Activated CD8-positive, alpha-beta T cell treated with anti-CD3 and anti-CD28 coated beads for 36 hours (primary cell): ENCODE results near the gene RHEBL1. TPM values are rescaled to one million over a fixed set of nuclear protein-coding genes. Genes with fewer than 3 reads are reported as not detected.
A peak's percentile ranks its signal among the peaks of the same experiment; 100 is the strongest.

Source experiments
- ATAC-seq: fragments of 200-7000 bp; cut with Tn5 transposase; one replicate; pipeline ENCODE4 v1.10.0; 2021; ENCODE audit warnings: mild to moderate bottlenecking, moderate library complexity
- CTCF ChIA-PET: fragments of 350-600 bp; sonication (Branson Sonifier 250); formaldehyde crosslinking; loops from one replicate; lab custom pipeline; 2021; ENCODE audit warnings: antibody characterized with exemption; lab: Charles Lee
- POLR2A ChIA-PET: fragments of 350-600 bp; sonication (Branson Sonifier 250); formaldehyde crosslinking; loops from one replicate; lab custom pipeline; 2021; ENCODE audit warnings: antibody characterized with exemption; lab: Charles Lee
- DNase-seq: peaks from one replicate; pipeline ENCODE4 v3.0.0-alpha.2; 2020
- H3K27ac Mint-ChIP-seq: one replicate; pipeline ENCODE4 v1.8.0; 2021; ENCODE audit warnings: mild to moderate bottlenecking, mixed read lengths
- H3K27me3 Mint-ChIP-seq: one replicate; pipeline ENCODE4 v1.8.0; 2021; ENCODE audit warnings: mixed read lengths
- H3K36me3 Mint-ChIP-seq: one replicate; pipeline ENCODE4 v1.8.0; 2021; ENCODE audit warnings: low read depth, mixed read lengths
- H3K4me1 Mint-ChIP-seq: one replicate; pipeline ENCODE4 v1.8.0; 2021; ENCODE audit warnings: low read depth, mixed read lengths
- H3K4me3 Mint-ChIP-seq: one replicate; pipeline ENCODE4 v1.8.0; 2021; ENCODE audit warnings: mild to moderate bottlenecking, moderate library complexity, mixed read lengths
- H3K9me3 Mint-ChIP-seq: one replicate; pipeline ENCODE4 v1.8.0; 2021; ENCODE audit warnings: mixed read lengths
- CTCF ChIP-seq: fragments of 200-600 bp; IDR thresholded peaks from one replicate; pipeline ENCODE4 v1.8.0; 2022; ENCODE audit warnings: antibody characterized with exemption, mild to moderate bottlenecking
- intact Hi-C: fragments of 100-400 bp; cut with micrococcal nuclease; formaldehyde crosslinking; loops from one replicate; pipeline ENCODE4 v1.10.0; 2022
- total RNA-seq, 2 experiments: library from RNA; stranded (reverse); gene quantifications; one replicate each; pipeline ENCODE4 v1.2.3, GENCODE V29; 2021

Gene RHEBL1
- total RNA-seq, 2 experiments from 2014 or later: 18.5 to 19.8 TPM

- no peak overlapping the region for H3K27ac Mint-ChIP-seq
- CTCF ChIA-PET: interaction anchor here (0.7 to 10.5 kb wide), 27 partner anchors 12 to 383 kb away, joined by 3 to 220 read pairs (median 5); partner anchors contain the start of genes ARF3, LMBR1L, RHEBL1 and TUBA1B
- POLR2A ChIA-PET: interaction anchor here (0.8 to 5.1 kb wide), 4 partner anchors 10 to 85 kb away, joined by 3 to 25 read pairs (median 6); partner anchors contain the start of gene TUBA1B
- ATAC-seq: no peak
- H3K4me3 Mint-ChIP-seq: no peak overlapping the region
- peaks cover 4% of the 10 kb centered on the region for H3K4me1 Mint-ChIP-seq
- TF ChIP-seq CTCF: no peak
- no peaks in the 10 kb centered on the region for H3K9me3 Mint-ChIP-seq
- no peak for DNase-seq
- peaks cover 8% of the 10 kb centered on the region for H3K36me3 Mint-ChIP-seq
- intact Hi-C loops: loop anchor here (10.0 kb wide), 1 partner anchor 136 kb away; no protein-coding TSS in a partner anchor
- peaks cover 14% of the 10 kb centered on the region for H3K27me3 Mint-ChIP-seq
Observed at GRCh38 chr12:49098703-49099102, 28.9 kb upstream of the RHEBL1 start.

GRCh38 chr12:49098035-49098451, 28.3 kb upstream of the RHEBL1 start:
- Mint-ChIP-seq H3K27me3 (peaks cover 21% of the 10 kb centered on the region), H3K36me3 (peaks cover 8% of the 10 kb centered on the region), H3K9me3 (no peaks in the 10 kb centered on the region), H3K4me1 (peaks cover 7% of the 10 kb centered on the region), H3K27ac (no peak overlapping the region), H3K4me3 (no peak overlapping the region)
- ChIA-PET CTCF (interaction anchor here (0.7 to 10.5 kb wide), 26 partner anchors 11 to 383 kb away, joined by 3 to 220 read pairs (median 6); partner anchors contain the start of genes ARF3, LMBR1L, RHEBL1 and TUBA1B), POLR2A (interaction anchor here (0.7 to 5.1 kb wide), 4 partner anchors 10 to 52 kb away, joined by 3 to 25 read pairs (median 6); partner anchors contain the start of gene TUBA1B)
- DNase-seq (peak; percentile 81), ATAC-seq (peak; percentile 87)
- peak; percentile 87 for TF ChIP-seq CTCF
- intact Hi-C loops: loop anchor here (10.0 kb wide), 1 partner anchor 137 kb away; no protein-coding TSS in a partner anchor

GRCh38 chr12:49097381-49097780, 27.6 kb upstream of the RHEBL1 start:
- H3K4me3 Mint-ChIP-seq: no peak overlapping the region
- peaks cover 10% of the 10 kb centered on the region for H3K4me1 Mint-ChIP-seq
- ATAC-seq (no peak), DNase-seq (no peak)
- intact Hi-C loops: loop anchor here (2.0 to 10.0 kb wide), 2 partner anchors 33 to 137 kb away; no protein-coding TSS in a partner anchor
- H3K9me3 Mint-ChIP-seq: no peaks in the 10 kb centered on the region
- peaks cover 8% of the 10 kb centered on the region for H3K36me3 Mint-ChIP-seq
- H3K27ac Mint-ChIP-seq: no peak overlapping the region
- peaks cover 26% of the 10 kb centered on the region for H3K27me3 Mint-ChIP-seq
- TF ChIP-seq CTCF: no peak
- ChIA-PET CTCF (interaction anchor here (1.4 to 10.5 kb wide), 13 partner anchors 11 to 255 kb away, joined by 3 to 220 read pairs (median 9); partner anchors contain the start of genes LMBR1L and RHEBL1), POLR2A (interaction anchor here (0.5 to 5.1 kb wide), 4 partner anchors 9 to 434 kb away, joined by 3 to 25 read pairs (median 6); partner anchors contain the start of gene TUBA1B)

GRCh38 chr12:49094975-49095365, 25.2 kb upstream of the RHEBL1 start:
- no peaks in the 10 kb centered on the region for H3K9me3 Mint-ChIP-seq
- TF ChIP-seq CTCF: no peak
- peaks cover 47% of the 10 kb centered on the region for H3K27me3 Mint-ChIP-seq
- ChIA-PET CTCF (interaction anchor here (0.8 to 10.5 kb wide), 10 partner anchors 9 to 100 kb away, joined by 3 to 220 read pairs (median 7); partner anchors contain the start of gene RHEBL1), POLR2A (interaction anchor here (0.6 to 4.6 kb wide), 5 partner anchors 10 to 36 kb away, joined by 3 to 34 read pairs (median 9); partner anchors contain the start of gene TUBA1B)
- peaks cover 6% of the 10 kb centered on the region for H3K36me3 Mint-ChIP-seq
- ATAC-seq (no peak), DNase-seq (no peak)
- no peak overlapping the region for H3K27ac Mint-ChIP-seq
- H3K4me1 Mint-ChIP-seq: peaks cover 31% of the 10 kb centered on the region
- H3K4me3 Mint-ChIP-seq: no peak overlapping the region
- intact Hi-C loops: loop anchor here (5.0 to 10.0 kb wide), 2 partner anchors 98 to 140 kb away; partner anchors contain the start of gene DDN
